GM21619 (cell line): ENCODE data around the gene OAF.
"Not testable (repeated sequence)": the region's sequence is repeated elsewhere in the genome, so short reads cannot be mapped to it uniquely, and the experiment has no call there.

Source experiments
- ATAC-seq: cut with Tn5 transposase; IDR thresholded peaks from one replicate; pipeline ENCODE4 v1.9.1; 2021; ENCODE audit not compliant: unreplicated experiment

OAF gene

GRCh38 chr11:120210626-120211521 lies at the start of gene OAF:
Gene OAF, plus strand, starts transcription at chr11:120211032. Its CDS starts 248 bp downstream, at chr11:120211280.
- ATAC-seq, result peak; percentile 82

- ATAC-seq, result no peak
Observed at GRCh38 chr11:120167659-120168058, 43.2 kb upstream of the OAF start.

GRCh38 chr11:120168108-120168959 lies 42.5 kb upstream of the OAF start:
- ATAC-seq, result no peak

GRCh38 chr11:120168960-120169681 lies 41.7 kb upstream of the OAF start:
- ATAC-seq, result no peak

- no peak for ATAC-seq
Observed at GRCh38 chr11:120169981-120170698, 40.7 kb upstream of the OAF start.

GRCh38 chr11:120170741-120171261 lies 40.0 kb upstream of the OAF start:
- ATAC-seq, result no peak

- peak; percentile 51 for ATAC-seq
Observed at GRCh38 chr11:120172054-120172911, 38.5 kb upstream of the OAF start.

- no peak for ATAC-seq
Observed at GRCh38 chr11:120173019-120173705, 37.7 kb upstream of the OAF start.

- ATAC-seq, result no peak
Observed at GRCh38 chr11:120173807-120174206, 37.0 kb upstream of the OAF start.

GRCh38 chr11:120174866-120175265 lies 36.0 kb upstream of the OAF start:
- no peak for ATAC-seq

- ATAC-seq, result no peak
Observed at GRCh38 chr11:120178561-120179056, 32.2 kb upstream of the OAF start.

GRCh38 chr11:120179057-120179672 lies 31.7 kb upstream of the OAF start:
- no peak for ATAC-seq

GRCh38 chr11:120180063-120180462 lies 30.8 kb upstream of the OAF start:
- ATAC-seq, result not testable (repeated sequence)

GRCh38 chr11:120180551-120181232 lies 30.1 kb upstream of the OAF start:
- no peak for ATAC-seq

GRCh38 chr11:120181376-120181975 lies 29.4 kb upstream of the OAF start:
- no peak for ATAC-seq

- ATAC-seq, result no peak
Observed at GRCh38 chr11:120182372-120182771, 28.5 kb upstream of the OAF start.
